Neural cell (in vitro differentiated cells): ENCODE data around the gene CCDC7. TPM values are rescaled to one million over a fixed set of nuclear protein-coding genes. Genes with fewer than 3 reads are reported as not detected.

ENCODE experiments used
- H2AFZ ChIP-seq: fragments of 200-600, 300-800 bp; sonication (generic), shearing (Covaris generic); 2 replicates; pipeline ENCODE4 v1.6.0; 2014; ENCODE audit warnings: low read depth, mild to moderate bottlenecking, antibody characterized with exemption, low read length, moderate library complexity
- H3F3A ChIP-seq: fragments of 200-600 bp; shearing (Covaris generic); 2 replicates; pipeline ENCODE4 v1.6.1; 2016; ENCODE audit warnings: mild to moderate bottlenecking, moderate library complexity, mixed read lengths, antibody characterized with exemption, low read length; ENCODE audit not compliant: insufficient read depth, poor library complexity, severe bottlenecking
- H3K27ac ChIP-seq: fragments of 200-600, 300-800 bp; sonication (generic), shearing (Covaris generic); 2 replicates; pipeline ENCODE4 v1.5.1; 2014; ENCODE audit warnings: mild to moderate bottlenecking, low read length, moderate library complexity
- H3K27me3 ChIP-seq: fragments of 300-800, 200-600 bp; sonication (generic), shearing (Covaris generic); 2 replicates; pipeline ENCODE4 v1.6.0; 2014; ENCODE audit warnings: mild to moderate bottlenecking, low read depth, low read length, moderate library complexity; ENCODE audit not compliant: insufficient read depth
- H3K36me3 ChIP-seq: fragments of 300-800, 200-600 bp; sonication (generic), shearing (Covaris generic); 2 replicates; pipeline ENCODE4 v1.5.1; 2014; ENCODE audit warnings: mild to moderate bottlenecking, antibody characterized with exemption, low read length, moderate library complexity; ENCODE audit not compliant: insufficient read depth
- H3K4me2 ChIP-seq: fragments of 300-800, 200-600 bp; sonication (generic), shearing (Covaris generic); 2 replicates; pipeline ENCODE4 v1.6.0; 2014; ENCODE audit warnings: mild to moderate bottlenecking, low read length
- H3K4me3 ChIP-seq: fragments of 300-800, 200-600 bp; sonication (generic), shearing (Covaris generic); 2 replicates; pipeline ENCODE4 v1.5.1; 2014; ENCODE audit warnings: mild to moderate bottlenecking, low read length, moderate library complexity
- H3K79me2 ChIP-seq: fragments of 200-600 bp; shearing (Covaris generic); replicated peaks from 2 replicates; pipeline ENCODE4 v1.6.0; 2014; ENCODE audit warnings: mild to moderate bottlenecking, low read length, moderate library complexity; ENCODE audit not compliant: insufficient read depth
- H3K9ac ChIP-seq: fragments of 300-800, 200-600 bp; sonication (generic), shearing (Covaris generic); 2 replicates; pipeline ENCODE4 v1.6.1; 2016; ENCODE audit warnings: mild to moderate bottlenecking, low read length, mixed read lengths
- H3K9me2 ChIP-seq: fragments of 200-600 bp; shearing (Covaris generic); 2 replicates; pipeline ENCODE4 v1.6.1; 2016; ENCODE audit warnings: mild to moderate bottlenecking, low read length, mixed read lengths; ENCODE audit not compliant: insufficient read depth
- H3K9me3 ChIP-seq: fragments of 200-600, 300-800 bp; sonication (generic), shearing (Covaris generic); 2 replicates; pipeline ENCODE4 v1.6.1; 2016; ENCODE audit warnings: mild to moderate bottlenecking, mixed run types, low read length, moderate library complexity, mixed read lengths
- H4K20me1 ChIP-seq: fragments of 200-600 bp; shearing (Covaris generic); 2 replicates; pipeline ENCODE4 v1.6.1; 2016; ENCODE audit warnings: mild to moderate bottlenecking, mixed run types; ENCODE audit not compliant: insufficient read depth
- CTCF ChIP-seq: fragments of 450-650 bp; IDR thresholded peaks from 2 replicates; pipeline ENCODE4 v1.5.1; 2014; ENCODE audit warnings: antibody characterized with exemption, mild to moderate bottlenecking, moderate library complexity; ENCODE audit not compliant: poor library complexity, severe bottlenecking
- EP300 ChIP-seq: fragments of 450-650 bp; conservative IDR thresholded peaks from 2 replicates; pipeline ENCODE4 v1.6.1; 2014; ENCODE audit warnings: antibody characterized with exemption, mild to moderate bottlenecking, moderate library complexity; ENCODE audit not compliant: poor library complexity, severe bottlenecking
- EZH2 ChIP-seq: fragments of 200-600, 300-800 bp; shearing (Covaris generic), sonication (generic); IDR thresholded peaks from 2 replicates; pipeline ENCODE4 v1.6.1; 2014; ENCODE audit warnings: antibody characterized with exemption, low read length, borderline replicate concordance, mild to moderate bottlenecking; ENCODE audit not compliant: insufficient read depth, poor library complexity, severe bottlenecking
- MXI1 ChIP-seq: fragments of 450-650 bp; conservative IDR thresholded peaks from 2 replicates; pipeline ENCODE4 v1.6.1; 2014; ENCODE audit warnings: antibody characterized with exemption, mild to moderate bottlenecking; ENCODE audit not compliant: poor library complexity, severe bottlenecking
- POLR2AphosphoS5 ChIP-seq: IDR thresholded peaks from 2 replicates; pipeline ENCODE4 v1.6.1; 2012
- RAD21 ChIP-seq: fragments of 450-650 bp; conservative IDR thresholded peaks from 2 replicates; pipeline ENCODE4 v1.6.1; 2014; ENCODE audit warnings: antibody characterized with exemption, mild to moderate bottlenecking, moderate library complexity
- REST ChIP-seq: IDR thresholded peaks from 2 replicates; pipeline ENCODE4 v1.6.1; 2012; ENCODE audit warnings: borderline replicate concordance
- SMC3 ChIP-seq: fragments of 450-650 bp; conservative IDR thresholded peaks from 2 replicates; pipeline ENCODE4 v1.6.1; 2014; ENCODE audit warnings: antibody characterized with exemption, mild to moderate bottlenecking, moderate library complexity; ENCODE audit not compliant: poor library complexity
- TAF1 ChIP-seq: IDR thresholded peaks from 2 replicates; pipeline ENCODE4 v1.6.1; 2012; ENCODE audit warnings: low read depth
- polyA plus RNA-seq: library from polyadenylated mRNA; depleted of rRNA; stranded (reverse); fragments of >200 nt; gene quantifications from 2 replicates; pipeline ENCODE4 v1.2.3, GENCODE V29; 2014

The CCDC7 gene
- polyA plus RNA-seq, 1 donor from 2014 or later = 5.1 TPM

DNA sequence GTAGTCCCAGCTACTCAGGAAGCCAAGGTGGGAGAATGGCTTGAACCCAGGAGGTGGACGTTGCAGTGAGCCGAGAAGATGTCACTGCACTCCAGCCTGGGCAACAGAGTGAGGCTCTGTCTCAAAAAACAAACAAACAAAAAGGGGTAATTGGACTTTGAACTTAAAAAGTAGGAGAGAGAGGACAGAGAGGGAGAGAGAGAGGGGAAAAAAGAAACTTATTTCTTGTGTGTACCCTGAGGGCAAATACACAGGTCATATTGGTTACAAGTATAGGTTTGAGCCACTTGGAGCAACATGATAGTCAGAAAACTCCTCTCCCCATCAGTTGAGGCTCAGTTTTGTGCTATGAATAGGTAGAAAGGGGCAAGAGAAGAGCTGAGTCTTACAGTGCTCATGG lies 42.8 kb upstream of the CCDC7 start:
- Histone ChIP-seq H3K9me2 (no peaks in the 10 kb centered on the region), H3F3A (no peaks in the 10 kb centered on the region), H3K9me3 (no peaks in the 10 kb centered on the region), H3K4me2 (no peak overlapping the region), H3K4me3 (no peak overlapping the region), H3K79me2 (no peaks in the 10 kb centered on the region), H3K27me3 (no peaks in the 10 kb centered on the region), H3K27ac (no peak overlapping the region), H3K36me3 (no peaks in the 10 kb centered on the region), H4K20me1 (no peaks in the 10 kb centered on the region), H3K9ac (no peak overlapping the region), H2AFZ (no peak overlapping the region)
- no peak for TF ChIP-seq POLR2AphosphoS5
- TF ChIP-seq EZH2 = no peak

DNA sequence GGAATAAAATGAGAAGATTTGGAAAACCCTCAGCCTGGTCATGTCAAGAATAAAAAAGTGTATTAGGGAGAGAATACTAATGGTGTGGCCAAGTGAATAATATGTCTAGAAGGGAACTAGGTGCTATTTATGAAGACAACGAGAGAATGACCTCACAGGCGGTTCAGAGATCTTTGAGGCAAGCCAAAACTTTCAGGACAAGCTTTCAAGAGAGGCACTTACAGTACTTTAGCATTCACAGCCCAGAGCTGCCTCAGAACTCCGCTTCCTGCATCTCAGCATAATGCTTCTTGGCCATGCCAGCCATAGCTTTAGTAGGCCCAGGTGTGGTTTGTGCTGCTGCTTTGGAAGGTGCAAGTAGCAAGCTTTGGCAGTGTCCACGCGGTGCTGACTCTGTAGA lies 37.2 kb upstream of the CCDC7 start:
- no peak overlapping the region for H3K9ac ChIP-seq
- H3K27me3 ChIP-seq = no peaks in the 10 kb centered on the region
- no peak overlapping the region for H3K4me2 ChIP-seq
- no peaks in the 10 kb centered on the region for H4K20me1 ChIP-seq
- no peak overlapping the region for H2AFZ ChIP-seq
- TF ChIP-seq POLR2AphosphoS5 (no peak), TAF1 (no peak), EZH2 (no peak), MXI1 (no peak), EP300 (no peak), SMC3 (no peak), REST (no peak), CTCF (no peak)
- H3F3A ChIP-seq = no peaks in the 10 kb centered on the region
- no peaks in the 10 kb centered on the region for H3K79me2 ChIP-seq
- H3K4me3 ChIP-seq = no peak overlapping the region
- no peaks in the 10 kb centered on the region for H3K9me2 ChIP-seq
- H3K9me3 ChIP-seq = no peaks in the 10 kb centered on the region
- H3K27ac ChIP-seq = no peak overlapping the region
- no peaks in the 10 kb centered on the region for H3K36me3 ChIP-seq

DNA sequence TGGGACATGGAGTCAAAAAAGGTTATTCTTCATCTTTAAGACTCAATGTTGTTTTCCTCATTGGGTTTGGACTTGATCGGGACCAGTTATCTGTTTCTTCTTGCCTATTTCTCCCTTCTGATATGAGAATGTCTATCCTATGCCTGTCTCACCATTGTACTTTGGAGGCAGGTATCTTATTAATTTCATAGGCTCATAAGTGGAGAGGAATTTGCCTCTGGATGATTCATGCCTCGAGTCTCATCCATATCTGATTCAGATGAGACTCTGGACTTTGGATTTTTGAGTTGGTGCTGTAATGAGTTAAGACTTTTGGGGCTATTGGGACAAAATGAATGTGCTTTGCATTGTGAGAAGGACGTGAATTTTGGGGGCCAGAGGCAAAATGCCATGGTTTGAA lies 36.2 kb upstream of the CCDC7 start:
- no peaks in the 10 kb centered on the region for H3K9me2 ChIP-seq
- no peaks in the 10 kb centered on the region for H4K20me1 ChIP-seq
- no peaks in the 10 kb centered on the region for H3K36me3 ChIP-seq
- no peak overlapping the region for H3K4me2 ChIP-seq
- H3K9me3 ChIP-seq = no peaks in the 10 kb centered on the region
- no peaks in the 10 kb centered on the region for H3F3A ChIP-seq
- TF ChIP-seq REST = no peak
- TF ChIP-seq POLR2AphosphoS5 = no peak
- TF ChIP-seq TAF1 = no peak
- TF ChIP-seq RAD21 = no peak
- no peak for TF ChIP-seq MXI1
- no peak for TF ChIP-seq EZH2
- no peak for TF ChIP-seq EP300
- TF ChIP-seq SMC3 = no peak
- TF ChIP-seq CTCF = no peak
- no peak overlapping the region for H2AFZ ChIP-seq
- H3K4me3 ChIP-seq = no peak overlapping the region
- H3K9ac ChIP-seq = no peak overlapping the region
- H3K79me2 ChIP-seq = no peaks in the 10 kb centered on the region
- no peak overlapping the region for H3K27ac ChIP-seq
- H3K27me3 ChIP-seq = no peaks in the 10 kb centered on the region
